ENCODE data around the gene VAT1.
"Not testable (repeated sequence)": the region's sequence is repeated elsewhere in the genome, so short reads cannot be mapped to it uniquely, and the experiment has no call there.

DNA sequence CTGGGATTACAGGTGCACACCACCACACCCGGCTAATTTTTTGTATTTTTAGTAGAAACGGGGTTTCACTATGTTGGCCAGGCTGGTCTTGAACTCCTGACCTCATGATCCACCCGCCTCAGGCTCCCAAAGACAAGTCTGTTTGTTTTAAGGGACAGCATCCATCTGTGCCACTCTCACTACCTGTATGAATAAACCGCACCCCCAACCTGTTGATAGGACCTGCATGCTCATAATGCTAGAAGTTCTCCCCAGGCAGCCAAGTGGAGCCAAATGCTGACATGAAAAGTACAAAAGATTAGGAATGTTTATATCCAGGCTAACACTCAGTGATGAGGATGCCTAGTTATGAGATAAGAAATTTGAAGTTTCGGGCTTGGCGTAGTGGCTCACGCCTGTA is 30.8 kb upstream of the VAT1 start:
- TF ChIP-seq, protein P1, sequence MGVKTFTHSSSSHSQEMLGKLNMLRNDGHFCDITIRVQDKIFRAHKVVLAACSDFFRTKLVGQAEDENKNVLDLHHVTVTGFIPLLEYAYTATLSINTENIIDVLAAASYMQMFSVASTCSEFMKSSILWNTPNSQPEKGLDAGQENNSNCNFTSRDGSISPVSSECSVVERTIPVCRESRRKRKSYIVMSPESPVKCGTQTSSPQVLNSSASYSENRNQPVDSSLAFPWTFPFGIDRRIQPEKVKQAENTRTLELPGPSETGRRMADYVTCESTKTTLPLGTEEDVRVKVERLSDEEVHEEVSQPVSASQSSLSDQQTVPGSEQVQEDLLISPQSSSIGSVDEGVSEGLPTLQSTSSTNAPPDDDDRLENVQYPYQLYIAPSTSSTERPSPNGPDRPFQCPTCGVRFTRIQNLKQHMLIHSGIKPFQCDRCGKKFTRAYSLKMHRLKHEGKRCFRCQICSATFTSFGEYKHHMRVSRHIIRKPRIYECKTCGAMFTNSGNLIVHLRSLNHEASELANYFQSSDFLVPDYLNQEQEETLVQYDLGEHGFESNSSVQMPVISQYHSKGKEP (CRISPR knock-in tag; IDR thresholded peaks at IDR 0.05), result not testable (repeated sequence)
- not testable (repeated sequence) for TF ChIP-seq RBAK (CRISPR knock-in tag; IDR thresholded peaks at IDR 0.05); EP300 (IDR thresholded peaks at IDR 0.05; ENCODE audit: low read depth in 2 of 2, low read length in 2 of 2); EP300 (CRISPR knock-in tag; IDR thresholded peaks at IDR 0.05; ENCODE audit: borderline replicate concordance); SUZ12 (IDR thresholded peaks at IDR 0.05; ENCODE audit: low read depth, low read length); ZBTB1 (CRISPR knock-in tag; IDR thresholded peaks at IDR 0.05; ENCODE audit: borderline replicate concordance); ZNF747 (CRISPR knock-in tag; IDR thresholded peaks at IDR 0.05; ENCODE audit: borderline replicate concordance); ZZZ3 (CRISPR knock-in tag; IDR thresholded peaks at IDR 0.05; ENCODE audit: borderline replicate concordance); RXRA (CRISPR knock-in tag; IDR thresholded peaks at IDR 0.05)
- TF ChIP-seq, protein P2, sequence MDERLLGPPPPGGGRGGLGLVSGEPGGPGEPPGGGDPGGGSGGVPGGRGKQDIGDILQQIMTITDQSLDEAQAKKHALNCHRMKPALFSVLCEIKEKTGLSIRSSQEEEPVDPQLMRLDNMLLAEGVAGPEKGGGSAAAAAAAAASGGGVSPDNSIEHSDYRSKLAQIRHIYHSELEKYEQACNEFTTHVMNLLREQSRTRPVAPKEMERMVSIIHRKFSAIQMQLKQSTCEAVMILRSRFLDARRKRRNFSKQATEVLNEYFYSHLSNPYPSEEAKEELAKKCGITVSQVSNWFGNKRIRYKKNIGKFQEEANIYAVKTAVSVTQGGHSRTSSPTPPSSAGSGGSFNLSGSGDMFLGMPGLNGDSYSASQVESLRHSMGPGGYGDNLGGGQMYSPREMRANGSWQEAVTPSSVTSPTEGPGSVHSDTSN (CRISPR knock-in tag; IDR thresholded peaks at IDR 0.05), result not testable (repeated sequence)
- TF ChIP-seq, protein P3, sequence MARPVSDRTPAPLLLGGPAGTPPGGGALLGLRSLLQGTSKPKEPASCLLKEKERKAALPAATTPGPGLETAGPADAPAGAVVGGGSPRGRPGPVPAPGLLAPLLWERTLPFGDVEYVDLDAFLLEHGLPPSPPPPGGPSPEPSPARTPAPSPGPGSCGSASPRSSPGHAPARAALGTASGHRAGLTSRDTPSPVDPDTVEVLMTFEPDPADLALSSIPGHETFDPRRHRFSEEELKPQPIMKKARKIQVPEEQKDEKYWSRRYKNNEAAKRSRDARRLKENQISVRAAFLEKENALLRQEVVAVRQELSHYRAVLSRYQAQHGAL (CRISPR knock-in tag; IDR thresholded peaks at IDR 0.05; ENCODE audit: not compliant biosample characterization), result not testable (repeated sequence)
- TF ChIP-seq, protein P4, sequence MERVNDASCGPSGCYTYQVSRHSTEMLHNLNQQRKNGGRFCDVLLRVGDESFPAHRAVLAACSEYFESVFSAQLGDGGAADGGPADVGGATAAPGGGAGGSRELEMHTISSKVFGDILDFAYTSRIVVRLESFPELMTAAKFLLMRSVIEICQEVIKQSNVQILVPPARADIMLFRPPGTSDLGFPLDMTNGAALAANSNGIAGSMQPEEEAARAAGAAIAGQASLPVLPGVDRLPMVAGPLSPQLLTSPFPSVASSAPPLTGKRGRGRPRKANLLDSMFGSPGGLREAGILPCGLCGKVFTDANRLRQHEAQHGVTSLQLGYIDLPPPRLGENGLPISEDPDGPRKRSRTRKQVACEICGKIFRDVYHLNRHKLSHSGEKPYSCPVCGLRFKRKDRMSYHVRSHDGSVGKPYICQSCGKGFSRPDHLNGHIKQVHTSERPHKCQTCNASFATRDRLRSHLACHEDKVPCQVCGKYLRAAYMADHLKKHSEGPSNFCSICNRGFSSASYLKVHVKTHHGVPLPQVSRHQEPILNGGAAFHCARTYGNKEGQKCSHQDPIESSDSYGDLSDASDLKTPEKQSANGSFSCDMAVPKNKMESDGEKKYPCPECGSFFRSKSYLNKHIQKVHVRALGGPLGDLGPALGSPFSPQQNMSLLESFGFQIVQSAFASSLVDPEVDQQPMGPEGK (CRISPR knock-in tag; IDR thresholded peaks at IDR 0.05), result not testable (repeated sequence)
- TF ChIP-seq, protein P5, sequence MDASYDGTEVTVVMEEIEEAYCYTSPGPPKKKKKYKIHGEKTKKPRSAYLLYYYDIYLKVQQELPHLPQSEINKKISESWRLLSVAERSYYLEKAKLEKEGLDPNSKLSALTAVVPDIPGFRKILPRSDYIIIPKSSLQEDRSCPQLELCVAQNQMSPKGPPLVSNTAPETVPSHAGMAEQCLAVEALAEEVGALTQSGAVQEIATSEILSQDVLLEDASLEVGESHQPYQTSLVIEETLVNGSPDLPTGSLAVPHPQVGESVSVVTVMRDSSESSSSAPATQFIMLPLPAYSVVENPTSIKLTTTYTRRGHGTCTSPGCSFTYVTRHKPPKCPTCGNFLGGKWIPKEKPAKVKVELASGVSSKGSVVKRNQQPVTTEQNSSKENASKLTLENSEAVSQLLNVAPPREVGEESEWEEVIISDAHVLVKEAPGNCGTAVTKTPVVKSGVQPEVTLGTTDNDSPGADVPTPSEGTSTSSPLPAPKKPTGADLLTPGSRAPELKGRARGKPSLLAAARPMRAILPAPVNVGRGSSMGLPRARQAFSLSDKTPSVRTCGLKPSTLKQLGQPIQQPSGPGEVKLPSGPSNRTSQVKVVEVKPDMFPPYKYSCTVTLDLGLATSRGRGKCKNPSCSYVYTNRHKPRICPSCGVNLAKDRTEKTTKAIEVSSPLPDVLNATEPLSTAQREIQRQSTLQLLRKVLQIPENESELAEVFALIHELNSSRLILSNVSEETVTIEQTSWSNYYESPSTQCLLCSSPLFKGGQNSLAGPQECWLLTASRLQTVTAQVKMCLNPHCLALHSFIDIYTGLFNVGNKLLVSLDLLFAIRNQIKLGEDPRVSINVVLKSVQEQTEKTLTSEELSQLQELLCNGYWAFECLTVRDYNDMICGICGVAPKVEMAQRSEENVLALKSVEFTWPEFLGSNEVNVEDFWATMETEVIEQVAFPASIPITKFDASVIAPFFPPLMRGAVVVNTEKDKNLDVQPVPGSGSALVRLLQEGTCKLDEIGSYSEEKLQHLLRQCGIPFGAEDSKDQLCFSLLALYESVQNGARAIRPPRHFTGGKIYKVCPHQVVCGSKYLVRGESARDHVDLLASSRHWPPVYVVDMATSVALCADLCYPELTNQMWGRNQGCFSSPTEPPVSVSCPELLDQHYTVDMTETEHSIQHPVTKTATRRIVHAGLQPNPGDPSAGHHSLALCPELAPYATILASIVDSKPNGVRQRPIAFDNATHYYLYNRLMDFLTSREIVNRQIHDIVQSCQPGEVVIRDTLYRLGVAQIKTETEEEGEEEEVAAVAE (CRISPR knock-in tag; IDR thresholded peaks at IDR 0.05; ENCODE audit: borderline replicate concordance), result not testable (repeated sequence)
- TF ChIP-seq, protein P6, sequence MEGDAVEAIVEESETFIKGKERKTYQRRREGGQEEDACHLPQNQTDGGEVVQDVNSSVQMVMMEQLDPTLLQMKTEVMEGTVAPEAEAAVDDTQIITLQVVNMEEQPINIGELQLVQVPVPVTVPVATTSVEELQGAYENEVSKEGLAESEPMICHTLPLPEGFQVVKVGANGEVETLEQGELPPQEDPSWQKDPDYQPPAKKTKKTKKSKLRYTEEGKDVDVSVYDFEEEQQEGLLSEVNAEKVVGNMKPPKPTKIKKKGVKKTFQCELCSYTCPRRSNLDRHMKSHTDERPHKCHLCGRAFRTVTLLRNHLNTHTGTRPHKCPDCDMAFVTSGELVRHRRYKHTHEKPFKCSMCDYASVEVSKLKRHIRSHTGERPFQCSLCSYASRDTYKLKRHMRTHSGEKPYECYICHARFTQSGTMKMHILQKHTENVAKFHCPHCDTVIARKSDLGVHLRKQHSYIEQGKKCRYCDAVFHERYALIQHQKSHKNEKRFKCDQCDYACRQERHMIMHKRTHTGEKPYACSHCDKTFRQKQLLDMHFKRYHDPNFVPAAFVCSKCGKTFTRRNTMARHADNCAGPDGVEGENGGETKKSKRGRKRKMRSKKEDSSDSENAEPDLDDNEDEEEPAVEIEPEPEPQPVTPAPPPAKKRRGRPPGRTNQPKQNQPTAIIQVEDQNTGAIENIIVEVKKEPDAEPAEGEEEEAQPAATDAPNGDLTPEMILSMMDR (CRISPR knock-in tag; IDR thresholded peaks at IDR 0.05), result not testable (repeated sequence)
- TF ChIP-seq, protein P7, sequence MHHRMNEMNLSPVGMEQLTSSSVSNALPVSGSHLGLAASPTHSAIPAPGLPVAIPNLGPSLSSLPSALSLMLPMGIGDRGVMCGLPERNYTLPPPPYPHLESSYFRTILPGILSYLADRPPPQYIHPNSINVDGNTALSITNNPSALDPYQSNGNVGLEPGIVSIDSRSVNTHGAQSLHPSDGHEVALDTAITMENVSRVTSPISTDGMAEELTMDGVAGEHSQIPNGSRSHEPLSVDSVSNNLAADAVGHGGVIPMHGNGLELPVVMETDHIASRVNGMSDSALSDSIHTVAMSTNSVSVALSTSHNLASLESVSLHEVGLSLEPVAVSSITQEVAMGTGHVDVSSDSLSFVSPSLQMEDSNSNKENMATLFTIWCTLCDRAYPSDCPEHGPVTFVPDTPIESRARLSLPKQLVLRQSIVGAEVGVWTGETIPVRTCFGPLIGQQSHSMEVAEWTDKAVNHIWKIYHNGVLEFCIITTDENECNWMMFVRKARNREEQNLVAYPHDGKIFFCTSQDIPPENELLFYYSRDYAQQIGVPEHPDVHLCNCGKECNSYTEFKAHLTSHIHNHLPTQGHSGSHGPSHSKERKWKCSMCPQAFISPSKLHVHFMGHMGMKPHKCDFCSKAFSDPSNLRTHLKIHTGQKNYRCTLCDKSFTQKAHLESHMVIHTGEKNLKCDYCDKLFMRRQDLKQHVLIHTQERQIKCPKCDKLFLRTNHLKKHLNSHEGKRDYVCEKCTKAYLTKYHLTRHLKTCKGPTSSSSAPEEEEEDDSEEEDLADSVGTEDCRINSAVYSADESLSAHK (CRISPR knock-in tag; IDR thresholded peaks at IDR 0.05; ENCODE audit: borderline replicate concordance), result not testable (repeated sequence)
